DND-41 (cell line): ENCODE measurements around the gene TRPC4.

ENCODE experiments used
- ATAC-seq: fragments of 200-7000 bp; cut with Tn5 transposase; 3 replicates; pipeline ENCODE4 v1.9.1; 2021; ENCODE audit warnings: low read depth; ENCODE audit not compliant: insufficient read depth
- DNase-seq: peaks from one replicate; pipeline ENCODE4 v3.0.0-alpha.2; 2020
- H2AFZ ChIP-seq: 2 replicates; pipeline ENCODE4 v1.6.0; 2012; ENCODE audit warnings: low read depth, low read length
- H3K27ac ChIP-seq: 2 replicates; pipeline ENCODE4 v1.5.1; 2012; ENCODE audit warnings: low read length, inconsistent platforms
- H3K27me3 ChIP-seq: fragments of 200-600 bp; sonication (generic); 2 replicates; pipeline ENCODE4 v1.6.0; 2012; ENCODE audit warnings: low read length, mild to moderate bottlenecking, inconsistent platforms; ENCODE audit not compliant: insufficient read depth, poor library complexity
- H3K36me3 ChIP-seq: 2 replicates; pipeline ENCODE4 v1.5.1; 2012; ENCODE audit warnings: low read length, inconsistent platforms; ENCODE audit not compliant: insufficient read depth
- H3K4me1 ChIP-seq: 2 replicates; pipeline ENCODE4 v1.5.1; 2012; ENCODE audit warnings: mild to moderate bottlenecking, low read length; ENCODE audit not compliant: insufficient read depth
- H3K4me2 ChIP-seq: 2 replicates; pipeline ENCODE4 v1.6.0; 2012; ENCODE audit warnings: mild to moderate bottlenecking, moderate library complexity, low read length, inconsistent platforms; ENCODE audit not compliant: insufficient read depth
- H3K4me3 ChIP-seq, 2 experiments: fragments of 200-600 bp in 1 of 2; shearing (Covaris generic) in 1 of 2; 2 replicates each; pipeline ENCODE4 v1.5.1; 2012 to 2016; ENCODE audit warnings: inconsistent platforms in 2 of 2, low read length in 2 of 2, mild to moderate bottlenecking in 2 of 2, low read depth in 1 of 2, moderate library complexity in 1 of 2
- H3K79me2 ChIP-seq: 2 replicates; pipeline ENCODE4 v1.6.0; 2012; ENCODE audit warnings: low read length, inconsistent platforms; ENCODE audit not compliant: insufficient read depth
- H3K9ac ChIP-seq: 2 replicates; pipeline ENCODE4 v1.6.0; 2012; ENCODE audit warnings: low read depth, mild to moderate bottlenecking, inconsistent platforms, low read length, moderate library complexity
- H3K9me3 ChIP-seq: 2 replicates; pipeline ENCODE4 v1.5.1; 2012; ENCODE audit warnings: low read length, moderate library complexity, mild to moderate bottlenecking, inconsistent platforms; ENCODE audit not compliant: insufficient read depth, severe bottlenecking
- H4K20me1 ChIP-seq: 2 replicates; pipeline ENCODE4 v1.6.0; 2012; ENCODE audit warnings: low read length; ENCODE audit not compliant: insufficient read depth
- EZH2 ChIP-seq: IDR thresholded peaks from 3 replicates; pipeline ENCODE4 v1.6.1; 2012; ENCODE audit warnings: borderline replicate concordance, low read depth, mild to moderate bottlenecking, moderate library complexity, low read length, inconsistent platforms; ENCODE audit not compliant: severe bottlenecking
- TF ChIP-seq, protein P1 (sequence below): IDR thresholded peaks from 2 replicates; pipeline ENCODE4 v1.5.1; 2012; ENCODE audit warnings: borderline replicate concordance, low read length, moderate library complexity, mild to moderate bottlenecking; ENCODE audit not compliant: poor library complexity, severe bottlenecking; ENCODE audit errors: extremely low read depth

Gene TRPC4

DNA sequence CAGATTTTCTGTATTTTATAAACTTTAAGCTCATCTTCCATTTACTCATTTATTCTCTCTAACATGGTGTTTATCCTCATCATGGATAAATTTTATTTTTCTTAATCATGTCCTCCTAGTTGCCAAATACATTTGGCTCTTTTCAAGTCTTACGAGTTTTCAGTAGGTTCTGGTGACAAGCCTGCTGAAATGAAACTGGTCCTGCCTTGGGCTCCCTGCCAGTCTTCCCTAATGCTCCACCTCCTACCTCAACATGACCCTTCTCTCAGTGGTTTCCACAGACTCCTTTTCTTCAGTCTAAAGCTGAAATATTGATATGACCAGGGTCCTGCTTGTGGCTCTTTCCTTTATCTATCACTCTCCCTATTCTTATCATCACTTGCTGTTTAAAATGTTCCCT lies 81.2 kb downstream of the TRPC4 start:
- Histone ChIP-seq H3K4me3 (no peak overlapping the region), H2AFZ (no peak overlapping the region), H3K36me3 (no peaks in the 10 kb centered on the region), H4K20me1 (no peaks in the 10 kb centered on the region), H3K4me2 (no peak overlapping the region), H3K4me1 (no peaks in the 10 kb centered on the region), H3K79me2 (no peaks in the 10 kb centered on the region), H3K9me3 (no peaks in the 10 kb centered on the region), H3K9ac (no peak overlapping the region), H3K27me3 (no peaks in the 10 kb centered on the region), H3K27ac (no peak overlapping the region)
- TF ChIP-seq, protein P1, sequence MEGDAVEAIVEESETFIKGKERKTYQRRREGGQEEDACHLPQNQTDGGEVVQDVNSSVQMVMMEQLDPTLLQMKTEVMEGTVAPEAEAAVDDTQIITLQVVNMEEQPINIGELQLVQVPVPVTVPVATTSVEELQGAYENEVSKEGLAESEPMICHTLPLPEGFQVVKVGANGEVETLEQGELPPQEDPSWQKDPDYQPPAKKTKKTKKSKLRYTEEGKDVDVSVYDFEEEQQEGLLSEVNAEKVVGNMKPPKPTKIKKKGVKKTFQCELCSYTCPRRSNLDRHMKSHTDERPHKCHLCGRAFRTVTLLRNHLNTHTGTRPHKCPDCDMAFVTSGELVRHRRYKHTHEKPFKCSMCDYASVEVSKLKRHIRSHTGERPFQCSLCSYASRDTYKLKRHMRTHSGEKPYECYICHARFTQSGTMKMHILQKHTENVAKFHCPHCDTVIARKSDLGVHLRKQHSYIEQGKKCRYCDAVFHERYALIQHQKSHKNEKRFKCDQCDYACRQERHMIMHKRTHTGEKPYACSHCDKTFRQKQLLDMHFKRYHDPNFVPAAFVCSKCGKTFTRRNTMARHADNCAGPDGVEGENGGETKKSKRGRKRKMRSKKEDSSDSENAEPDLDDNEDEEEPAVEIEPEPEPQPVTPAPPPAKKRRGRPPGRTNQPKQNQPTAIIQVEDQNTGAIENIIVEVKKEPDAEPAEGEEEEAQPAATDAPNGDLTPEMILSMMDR = no peak
- no peak for TF ChIP-seq EZH2
- DNase-seq (no peak), ATAC-seq (no peak)

GRCh38 chr13:37777676-37778075 lies 91.9 kb downstream of the TRPC4 start:
- H3K27me3 ChIP-seq = no peaks in the 10 kb centered on the region
- no peaks in the 10 kb centered on the region for H3K9me3 ChIP-seq
- no peak for DNase-seq
- no peak overlapping the region for H2AFZ ChIP-seq
- no peak overlapping the region for H3K4me2 ChIP-seq
- H4K20me1 ChIP-seq = no peaks in the 10 kb centered on the region
- no peak for TF ChIP-seq EZH2
- TF ChIP-seq, protein P1 = no peak
- H3K4me3 ChIP-seq = no peak overlapping the region
- no peaks in the 10 kb centered on the region for H3K4me1 ChIP-seq
- ATAC-seq = no peak
- H3K36me3 ChIP-seq = no peaks in the 10 kb centered on the region
- no peak overlapping the region for H3K27ac ChIP-seq
- H3K9ac ChIP-seq = no peak overlapping the region
- H3K79me2 ChIP-seq = no peaks in the 10 kb centered on the region

GRCh38 chr13:37775871-37776270 lies 93.7 kb downstream of the TRPC4 start:
- Histone ChIP-seq H3K4me1 (no peaks in the 10 kb centered on the region), H3K27ac (no peak overlapping the region), H3K36me3 (no peaks in the 10 kb centered on the region), H3K4me2 (no peak overlapping the region), H3K4me3 (no peak overlapping the region), H3K27me3 (no peaks in the 10 kb centered on the region), H3K79me2 (no peaks in the 10 kb centered on the region), H3K9me3 (no peaks in the 10 kb centered on the region), H4K20me1 (no peaks in the 10 kb centered on the region), H3K9ac (no peak overlapping the region), H2AFZ (no peak overlapping the region)
- no peak for TF ChIP-seq EZH2
- TF ChIP-seq, protein P1 = no peak
- DNase-seq = no peak
- no peak for ATAC-seq

- no peak for ATAC-seq
- H3K4me2 ChIP-seq = no peak overlapping the region
Observed at GRCh38 chr13:37772644-37773043, 96.9 kb downstream of the TRPC4 start.

More at GRCh38 chr13:37772644-37773043, 96.9 kb downstream of the TRPC4 start:
- H3K27ac ChIP-seq = no peak overlapping the region
- no peak overlapping the region for H3K9ac ChIP-seq
- no peak for DNase-seq
- no peaks in the 10 kb centered on the region for H3K27me3 ChIP-seq
- H3K36me3 ChIP-seq = no peaks in the 10 kb centered on the region
- TF ChIP-seq, protein P1 = no peak
- no peak for TF ChIP-seq EZH2
- no peak overlapping the region for H2AFZ ChIP-seq
- H3K79me2 ChIP-seq = no peaks in the 10 kb centered on the region
- H3K9me3 ChIP-seq = no peaks in the 10 kb centered on the region
- no peak overlapping the region for H3K4me3 ChIP-seq
- H4K20me1 ChIP-seq = no peaks in the 10 kb centered on the region
- H3K4me1 ChIP-seq = no peaks in the 10 kb centered on the region
